NCI-H774 (cell line): ENCODE results near the gene CBR4.

Experiments used
- DNase-seq: peaks from one replicate; lab custom pipeline; 2025; lab: John Stamatoyannopoulos, UW

The CBR4 gene

DNA sequence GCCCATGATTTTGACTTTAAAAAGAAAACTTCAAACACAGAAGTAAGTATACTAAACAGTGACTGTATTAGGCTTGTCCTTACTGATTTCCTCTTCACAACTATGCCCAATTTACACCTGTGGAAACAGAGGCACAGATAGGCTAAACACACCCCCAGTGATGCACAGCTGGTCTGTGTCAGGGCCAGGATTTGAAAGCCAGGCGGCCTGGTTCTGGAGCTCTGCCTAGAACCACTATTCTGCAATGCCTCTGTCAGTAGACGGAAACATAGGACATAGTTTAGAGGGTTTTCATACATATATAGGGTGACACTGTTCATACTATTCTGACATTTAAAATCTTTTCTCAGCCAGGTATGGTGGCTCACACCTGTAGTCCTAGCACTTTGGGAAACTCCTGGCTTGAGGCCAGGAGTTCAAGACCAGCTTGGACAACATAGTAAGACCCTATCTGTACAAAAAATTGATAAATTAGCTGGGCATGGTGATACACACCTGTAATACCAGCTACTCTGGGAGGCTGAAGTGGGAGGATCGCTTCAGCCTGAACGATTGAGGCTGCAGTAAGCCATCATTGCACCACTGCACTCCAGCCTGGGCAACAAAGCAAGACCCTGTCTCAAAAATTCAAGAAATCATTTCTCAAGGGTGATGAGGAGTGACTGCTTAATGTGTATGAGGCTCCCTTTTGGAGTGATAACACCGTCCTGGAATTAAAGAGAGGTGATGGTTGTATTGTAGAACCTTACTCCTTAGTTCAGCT lies 23.0 kb upstream of the CBR4 start:
- no peak for DNase-seq

DNA sequence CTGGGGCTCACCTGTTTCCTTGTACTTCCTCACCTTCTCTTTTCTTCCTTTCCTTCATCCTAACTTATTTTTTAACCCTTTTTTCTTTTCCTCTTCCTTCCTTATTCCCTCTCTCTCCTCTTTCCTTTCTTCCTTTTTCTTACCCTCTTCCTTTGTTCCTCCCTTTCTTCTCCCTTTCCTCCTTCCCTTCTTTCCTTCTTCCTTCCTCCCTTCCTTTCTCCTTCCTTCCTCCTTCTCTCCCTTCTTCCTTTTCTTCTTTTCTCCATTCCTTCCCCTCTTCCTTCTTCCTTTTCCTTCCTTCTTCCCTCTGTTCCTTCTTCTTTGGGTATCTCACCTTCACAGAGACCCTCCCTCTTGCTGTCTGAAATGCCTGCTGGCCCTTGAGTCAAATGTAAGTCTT lies 22.1 kb upstream of the CBR4 start:
- no peak for DNase-seq

DNA sequence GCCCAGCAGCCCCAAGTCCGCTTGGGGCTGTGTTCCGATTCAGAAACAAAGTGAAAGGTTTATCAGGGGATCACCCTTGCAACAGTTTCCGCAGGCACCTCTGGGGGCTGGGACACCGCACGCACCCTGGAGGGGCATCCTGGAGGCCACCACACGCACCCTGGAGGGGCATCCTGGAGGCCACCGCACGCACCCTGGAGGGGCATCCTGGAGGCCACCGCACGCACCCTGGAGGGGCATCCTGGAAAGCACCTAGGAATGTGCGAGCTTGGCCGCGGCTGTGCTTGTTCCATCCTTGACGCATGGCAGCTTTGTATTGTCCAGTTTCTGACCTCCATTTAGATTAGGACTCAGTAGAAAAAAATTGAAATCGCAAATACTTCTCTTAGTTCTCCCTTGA lies 21.3 kb upstream of the CBR4 start:
- no peak for DNase-seq

DNA sequence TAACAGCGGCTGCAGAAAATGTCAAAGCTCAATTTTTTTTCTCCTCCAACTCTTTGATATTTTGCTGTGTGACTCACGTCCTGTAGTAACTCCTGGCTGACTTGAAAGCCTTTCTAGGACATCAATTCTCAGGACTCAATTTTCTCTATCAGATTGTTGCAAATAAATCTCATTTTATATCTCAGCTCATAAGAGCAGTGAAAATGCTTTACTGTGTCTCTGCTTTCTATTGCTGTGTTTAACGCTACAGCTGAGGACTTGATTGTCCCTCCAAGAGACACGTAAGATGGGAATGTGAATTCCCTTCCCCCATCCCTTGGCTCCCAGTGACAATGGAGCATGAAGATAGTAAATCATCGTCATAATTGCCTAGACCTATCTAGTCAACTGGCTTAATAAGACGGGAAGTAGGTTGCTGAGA lies 20.5 kb upstream of the CBR4 start:
- no peak for DNase-seq

DNA sequence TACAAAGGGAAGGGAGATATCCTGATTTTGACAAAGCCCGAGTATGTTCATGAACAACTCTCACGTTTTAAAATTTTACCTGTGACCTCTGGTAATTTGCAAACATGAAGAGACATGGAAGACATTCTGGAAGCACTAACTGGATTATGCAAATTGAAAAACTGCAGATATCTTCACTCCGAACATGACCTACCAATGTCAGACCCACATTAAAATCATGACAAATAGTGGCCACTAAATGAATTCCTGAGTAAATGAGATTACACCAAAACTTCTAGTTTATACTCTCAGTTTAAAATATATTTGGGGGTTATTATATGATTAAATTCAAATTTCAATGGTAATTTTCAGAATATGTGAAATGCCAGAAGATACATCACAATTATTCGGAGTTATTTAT lies 19.9 kb upstream of the CBR4 start:
- DNase-seq, result no peak

DNA sequence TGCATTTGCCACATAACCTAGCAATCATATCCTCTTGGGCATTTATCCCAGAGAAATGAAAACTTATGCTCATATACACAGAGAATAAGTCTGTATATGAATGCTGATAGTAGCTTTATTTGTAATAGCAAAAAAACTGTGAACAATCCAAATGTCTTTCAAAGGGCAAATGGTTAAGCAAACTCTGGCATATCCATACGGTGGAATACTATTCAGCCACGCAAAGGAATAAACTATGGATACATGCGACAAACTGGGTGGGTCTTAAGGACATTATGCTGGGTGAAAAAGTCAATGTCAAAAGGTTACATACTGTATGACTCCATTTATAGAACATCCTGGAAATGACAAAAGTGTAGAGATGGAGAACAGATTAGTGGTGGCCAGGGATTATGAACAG lies 17.6 kb upstream of the CBR4 start:
- no peak for DNase-seq

DNA sequence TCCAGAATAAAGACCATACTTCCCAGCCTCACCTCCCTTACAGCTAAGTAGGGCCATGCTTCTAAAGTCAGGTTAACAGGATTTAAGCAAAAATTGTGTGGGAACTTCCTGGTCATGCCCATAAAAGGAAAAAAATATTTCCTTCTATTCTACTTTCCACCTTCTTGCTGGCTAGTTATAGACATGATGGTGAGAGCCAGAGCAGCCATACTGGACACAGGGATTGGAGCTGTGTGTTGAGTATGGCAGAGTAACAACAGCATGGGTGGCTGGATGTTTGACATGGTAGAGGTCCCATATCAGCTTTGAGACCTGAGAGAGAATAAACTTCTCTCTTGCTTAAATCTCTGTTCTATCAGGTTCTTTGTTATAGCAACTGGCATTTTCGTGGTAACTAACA lies 15.1 kb upstream of the CBR4 start:
- DNase-seq, result no peak

DNA sequence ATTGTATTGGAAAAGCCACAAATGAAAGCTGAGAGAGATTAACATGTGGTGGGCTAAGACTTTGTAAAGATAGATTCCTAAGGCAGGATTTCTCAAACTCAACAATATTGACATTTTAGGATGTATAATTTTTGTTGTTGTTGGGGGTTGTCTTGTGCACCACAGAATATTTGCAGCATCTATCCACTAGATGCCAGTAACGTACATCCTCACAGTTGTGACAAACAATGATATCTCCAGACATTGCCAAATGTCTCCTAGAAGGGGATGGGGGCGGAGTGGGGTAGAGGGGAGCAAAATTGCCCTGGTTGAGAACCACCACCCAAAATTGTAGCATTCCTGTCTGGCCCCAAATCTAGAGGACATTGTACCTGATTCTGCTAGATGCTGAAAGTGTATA lies 14.7 kb upstream of the CBR4 start:
- DNase-seq, result no peak

DNA sequence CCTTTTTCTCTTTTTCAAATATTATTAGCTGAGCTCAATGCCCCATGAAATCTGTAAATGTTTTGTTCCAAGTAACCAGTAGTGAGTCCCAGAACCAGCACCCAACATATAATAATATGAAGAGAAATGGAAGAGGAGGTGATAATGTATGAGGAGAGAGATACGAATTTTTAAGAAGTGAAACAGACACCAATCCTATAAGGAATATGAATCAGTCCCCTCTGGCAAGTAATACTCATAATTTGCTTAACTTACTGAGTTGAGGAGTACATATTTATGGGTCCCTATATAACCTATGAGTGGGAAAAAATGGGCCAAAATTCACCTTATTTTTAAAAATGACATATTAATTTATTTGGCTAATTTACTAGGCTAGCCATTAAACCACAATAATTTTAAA lies 8.4 kb upstream of the CBR4 start:
- no peak for DNase-seq

DNA sequence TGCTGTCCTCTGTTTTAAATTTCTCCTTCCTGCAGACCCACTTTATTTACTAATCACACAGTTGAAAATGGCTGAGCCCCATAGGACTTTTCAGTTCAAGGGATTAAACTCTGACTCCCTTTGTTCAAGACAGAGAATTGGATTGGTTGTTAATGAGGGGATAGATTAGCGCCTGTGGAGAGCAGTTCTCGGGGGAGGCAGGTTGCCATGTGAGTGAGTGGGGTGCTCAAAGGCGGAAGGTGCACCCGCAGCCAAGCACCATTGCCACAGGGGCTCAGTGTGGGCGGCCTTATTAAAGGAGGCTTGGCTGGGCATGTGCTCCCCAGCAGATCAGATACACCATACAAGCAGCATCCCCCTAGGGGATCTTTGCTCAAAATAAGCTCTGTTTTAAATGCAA lies 7.9 kb upstream of the CBR4 start:
- no peak for DNase-seq

DNA sequence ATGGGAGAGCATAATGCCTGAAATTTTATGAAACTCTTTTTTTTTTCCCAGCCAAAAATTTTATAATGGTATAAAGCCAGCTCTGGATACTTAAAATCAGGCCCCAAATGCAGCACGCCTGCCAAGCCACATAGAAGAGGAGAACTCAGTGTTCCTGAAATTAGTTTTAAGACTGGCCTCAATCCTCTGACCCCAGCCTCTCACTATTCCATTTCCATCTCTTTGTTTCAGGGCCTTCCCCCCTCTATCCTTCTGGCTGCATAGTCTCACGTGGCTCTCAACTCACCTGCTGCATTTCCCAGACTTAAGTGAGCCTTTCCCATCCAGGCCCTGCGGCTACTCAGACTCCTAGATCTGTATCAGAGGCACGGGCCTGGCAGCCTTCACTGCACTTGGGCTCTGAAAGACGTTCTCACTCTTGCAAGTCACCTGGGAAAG lies 5.2 kb upstream of the CBR4 start:
- DNase-seq, result no peak

DNA sequence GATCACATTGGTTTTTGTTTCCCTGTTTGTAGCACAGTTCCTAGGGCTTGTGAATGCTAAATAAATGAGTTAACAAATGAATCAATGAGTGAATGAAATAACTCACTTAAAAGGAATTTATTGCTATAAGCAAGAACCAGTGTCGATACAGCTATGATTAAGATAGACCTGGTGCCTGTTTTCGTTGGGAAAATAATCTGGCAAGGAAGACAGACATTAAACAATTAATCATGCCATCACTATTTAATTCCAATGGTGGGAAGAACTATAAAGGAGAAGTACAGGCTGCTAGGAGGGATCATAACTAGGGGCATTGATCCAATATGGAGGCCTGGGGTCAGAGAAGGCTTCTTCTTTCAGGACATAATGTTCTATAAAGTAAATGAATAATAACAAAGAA lies 4.5 kb upstream of the CBR4 start:
- DNase-seq, result no peak

DNA sequence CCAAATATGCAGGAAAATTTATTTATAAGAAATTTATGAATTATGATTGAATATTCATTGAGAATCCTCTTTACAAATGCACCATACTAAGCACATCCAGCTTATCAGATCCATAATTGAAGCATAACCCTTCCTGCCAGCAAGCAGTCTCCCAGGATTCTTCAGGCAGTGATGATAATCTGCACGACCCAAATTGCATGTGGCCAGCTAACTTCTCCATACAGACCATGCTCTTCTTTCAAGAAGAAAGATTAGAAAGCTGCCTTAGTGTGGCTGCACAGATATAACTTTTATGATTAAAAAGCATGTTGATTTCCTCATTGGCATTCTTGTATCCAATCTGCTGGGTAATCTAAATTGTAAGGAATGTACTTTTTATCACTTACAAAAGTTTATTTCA lies 3.3 kb upstream of the CBR4 start:
- no peak for DNase-seq

DNA sequence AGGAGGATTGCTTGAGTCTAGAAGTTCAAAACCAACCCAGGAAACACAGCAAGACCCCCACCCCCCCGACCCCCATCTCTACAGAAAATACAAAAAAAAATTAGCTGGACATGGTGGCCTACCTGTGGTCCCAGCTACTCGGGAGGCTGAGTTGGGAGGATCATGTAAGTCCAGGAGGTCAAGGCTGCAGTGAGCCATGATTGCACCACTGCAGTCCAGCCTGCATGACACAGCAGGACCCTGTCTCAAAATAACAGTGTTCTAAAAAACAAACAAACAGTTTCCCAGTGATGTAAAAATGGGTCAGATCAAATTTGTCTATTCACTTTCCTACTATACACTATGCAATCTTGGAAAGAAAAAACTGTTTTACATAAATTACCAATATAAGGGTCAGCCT lies 2.0 kb upstream of the CBR4 start:
- DNase-seq, result no peak

DNA sequence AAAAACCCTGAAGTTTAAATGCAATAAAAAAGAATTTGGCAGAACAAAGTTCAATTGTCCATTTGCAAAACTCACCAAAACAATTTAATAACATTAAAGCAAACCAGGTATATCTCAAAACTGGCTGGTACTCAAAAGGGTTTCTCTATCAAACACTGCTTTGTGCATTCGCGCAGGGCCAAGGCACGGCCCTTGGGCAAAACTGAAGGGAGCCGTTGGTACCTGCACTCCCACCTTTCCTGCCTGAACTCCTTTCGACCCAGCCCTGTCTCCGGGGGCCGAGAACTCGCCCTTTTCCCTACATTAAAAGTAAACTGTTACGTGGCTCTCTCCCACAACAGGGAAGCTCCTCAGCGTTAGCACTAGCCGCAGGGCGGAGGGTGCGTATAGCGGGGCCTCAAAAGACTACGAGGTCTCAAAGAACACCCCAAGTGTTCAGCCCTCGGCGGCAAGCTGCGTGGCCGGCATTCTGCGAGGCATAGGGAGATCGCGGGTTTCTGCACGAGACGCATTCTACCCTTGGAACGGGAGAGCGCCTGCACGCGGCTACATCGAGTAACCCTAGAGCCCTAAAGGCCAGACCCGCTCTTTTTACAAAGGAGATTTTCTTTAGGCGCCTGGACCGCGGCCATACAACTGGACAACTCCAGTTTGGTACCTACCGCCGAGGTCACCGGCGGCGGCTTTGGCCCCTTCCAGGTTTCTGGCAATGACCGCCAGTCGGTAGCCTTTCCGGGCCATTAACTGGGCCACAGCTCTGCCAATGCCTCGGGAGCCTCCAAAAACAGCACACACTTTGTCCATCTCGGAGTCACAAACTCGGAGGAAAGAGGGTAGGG lies 550 bp downstream of the CBR4 start:
- no peak for DNase-seq

DNA sequence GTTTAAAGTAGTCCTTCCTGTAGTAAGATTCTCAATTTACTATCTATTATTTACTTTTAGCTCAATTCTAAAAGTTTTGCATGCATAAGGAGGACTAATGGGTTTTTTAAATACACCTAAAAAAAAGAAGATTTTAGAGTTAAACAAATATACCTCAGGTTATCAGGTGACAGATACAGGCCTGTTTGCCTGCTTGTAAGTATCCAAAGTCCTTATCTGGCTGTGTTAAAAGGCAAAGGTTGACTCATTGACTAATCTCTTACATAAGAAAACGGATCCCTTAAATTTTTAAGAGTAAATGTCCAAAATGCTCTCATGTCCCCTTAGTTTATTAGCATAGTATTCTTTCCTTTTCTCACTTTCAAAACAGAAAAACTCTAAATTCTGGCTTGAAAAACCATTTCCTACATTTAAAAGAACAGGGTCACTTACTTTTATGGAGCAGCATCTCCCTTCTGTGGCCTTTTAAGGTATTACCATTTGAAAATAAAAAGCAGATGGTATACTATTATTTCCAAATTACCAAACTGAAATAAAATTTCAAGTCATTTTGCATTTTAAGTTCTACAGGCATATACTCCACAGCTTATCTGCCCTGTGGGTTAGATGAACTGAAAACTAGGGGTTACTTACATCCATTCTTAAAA lies 4.5 kb downstream of the CBR4 start:
- DNase-seq, result no peak

DNA sequence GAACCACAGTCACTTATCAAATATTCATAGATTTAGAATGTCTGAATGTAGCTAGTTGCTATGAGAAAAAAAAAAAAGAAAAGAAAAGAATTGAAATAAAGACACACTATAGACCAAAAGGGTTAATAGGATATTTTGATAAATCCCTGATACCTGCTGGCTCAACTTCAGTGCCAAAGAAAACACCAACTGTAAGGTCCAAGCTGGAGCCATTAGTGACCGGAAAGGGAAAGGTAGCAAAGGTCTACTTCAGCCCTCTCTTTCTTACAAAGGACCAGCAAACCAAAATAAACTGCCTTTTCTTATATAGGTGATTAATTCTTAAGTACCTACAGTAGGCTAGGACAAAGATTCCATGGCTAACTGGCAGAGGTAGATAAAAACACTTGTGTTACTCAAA lies 9.7 kb downstream of the CBR4 start:
- no peak for DNase-seq

DNA sequence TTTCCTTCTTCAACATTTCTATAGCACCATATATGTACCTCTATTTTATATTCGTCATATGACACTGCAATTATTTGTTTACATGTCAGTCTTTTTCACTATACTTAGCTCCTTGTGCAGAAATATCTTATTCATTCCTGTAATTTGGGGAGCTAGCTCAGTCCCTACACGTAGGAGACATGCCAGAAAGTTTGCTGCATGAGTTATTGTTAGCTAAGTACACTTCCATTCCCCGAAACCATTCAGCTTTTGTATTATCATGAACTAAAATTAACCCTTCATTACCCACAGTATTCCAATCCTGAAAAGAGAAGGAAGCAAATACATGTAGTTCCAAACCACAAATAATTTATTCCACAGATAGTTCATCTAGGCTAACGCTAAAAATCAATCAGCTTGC lies 10.2 kb downstream of the CBR4 start:
- no peak for DNase-seq

DNA sequence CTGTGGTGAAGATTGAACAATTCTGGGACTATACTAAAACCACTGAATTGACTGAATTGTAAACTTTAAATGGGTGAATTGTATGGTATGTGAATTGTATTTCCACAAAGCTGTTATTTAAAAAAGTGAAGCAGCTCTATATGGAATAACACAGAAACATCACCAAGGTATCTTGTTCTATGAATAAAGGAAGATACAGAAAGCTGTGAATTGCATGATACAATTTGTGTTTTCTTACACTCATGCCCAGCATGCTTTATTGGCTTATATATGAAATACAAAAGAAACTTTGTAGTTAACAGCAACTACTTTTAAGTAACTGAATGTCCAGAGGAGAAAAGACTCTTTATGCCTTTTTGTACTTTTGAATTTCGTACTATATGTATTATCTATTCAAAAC lies 11.5 kb downstream of the CBR4 start:
- DNase-seq, result no peak

DNA sequence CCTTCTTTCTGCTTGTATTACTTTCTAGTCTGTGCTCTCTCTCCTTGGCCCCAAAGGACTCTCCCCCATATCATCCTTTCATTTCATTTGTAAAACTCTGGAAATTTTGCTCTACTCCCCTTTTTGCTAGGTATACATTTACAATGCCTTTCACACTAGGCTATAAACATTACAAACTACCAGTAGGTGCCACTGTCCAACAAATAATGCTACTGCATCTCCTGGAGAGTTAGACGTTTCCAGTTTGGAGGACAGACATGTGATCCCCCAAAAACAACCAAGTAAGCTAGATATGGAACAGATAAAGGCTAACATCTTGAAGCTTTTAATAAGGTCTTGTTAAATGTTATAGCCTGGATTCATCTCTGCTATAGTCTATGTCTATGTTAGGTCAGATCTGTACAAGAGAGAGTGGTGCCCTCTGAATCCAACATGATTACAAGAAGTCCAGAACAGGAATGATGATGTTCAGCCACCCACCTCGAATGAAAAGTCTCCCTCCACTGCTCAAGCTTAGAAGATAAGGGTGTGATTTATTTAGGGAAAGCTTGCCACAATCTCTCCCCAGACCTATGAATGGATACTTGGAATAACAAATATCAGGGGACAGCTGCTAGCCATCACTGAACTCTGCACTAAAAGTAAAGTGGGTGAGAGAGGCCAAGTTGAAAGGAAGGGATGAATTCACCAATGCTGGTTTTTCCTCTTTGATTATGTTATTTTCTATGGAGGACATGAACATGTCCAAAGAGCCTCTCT lies 14.3 kb downstream of the CBR4 start:
- no peak for DNase-seq

DNA sequence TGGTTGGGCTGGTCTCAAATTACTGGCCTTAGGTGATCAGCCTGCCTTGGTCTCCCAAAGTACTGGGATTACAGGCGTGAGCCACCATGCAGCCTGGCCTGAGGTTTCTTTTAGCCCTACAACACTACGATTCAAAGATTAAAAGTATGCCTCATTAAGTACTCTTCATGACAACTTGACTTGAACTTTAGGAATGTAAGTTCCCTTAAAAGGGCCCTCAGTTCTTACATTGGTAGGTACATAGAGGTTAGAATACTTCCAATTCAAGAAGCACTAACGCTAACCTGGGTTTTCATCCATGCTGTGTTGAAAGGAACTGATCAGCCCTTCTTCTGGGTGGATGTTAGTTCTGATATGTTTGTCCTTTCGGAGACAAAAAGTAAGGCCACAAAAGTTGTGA lies 15.1 kb downstream of the CBR4 start:
- no peak for DNase-seq
